HG03108 (cell line): ENCODE results near the gene CEP170B.

ENCODE experiments used
- ATAC-seq: cut with Tn5 transposase; IDR thresholded peaks from one replicate; pipeline ENCODE4 v1.9.1; 2021; ENCODE audit warnings: moderate library complexity; ENCODE audit not compliant: unreplicated experiment

Gene CEP170B

DNA sequence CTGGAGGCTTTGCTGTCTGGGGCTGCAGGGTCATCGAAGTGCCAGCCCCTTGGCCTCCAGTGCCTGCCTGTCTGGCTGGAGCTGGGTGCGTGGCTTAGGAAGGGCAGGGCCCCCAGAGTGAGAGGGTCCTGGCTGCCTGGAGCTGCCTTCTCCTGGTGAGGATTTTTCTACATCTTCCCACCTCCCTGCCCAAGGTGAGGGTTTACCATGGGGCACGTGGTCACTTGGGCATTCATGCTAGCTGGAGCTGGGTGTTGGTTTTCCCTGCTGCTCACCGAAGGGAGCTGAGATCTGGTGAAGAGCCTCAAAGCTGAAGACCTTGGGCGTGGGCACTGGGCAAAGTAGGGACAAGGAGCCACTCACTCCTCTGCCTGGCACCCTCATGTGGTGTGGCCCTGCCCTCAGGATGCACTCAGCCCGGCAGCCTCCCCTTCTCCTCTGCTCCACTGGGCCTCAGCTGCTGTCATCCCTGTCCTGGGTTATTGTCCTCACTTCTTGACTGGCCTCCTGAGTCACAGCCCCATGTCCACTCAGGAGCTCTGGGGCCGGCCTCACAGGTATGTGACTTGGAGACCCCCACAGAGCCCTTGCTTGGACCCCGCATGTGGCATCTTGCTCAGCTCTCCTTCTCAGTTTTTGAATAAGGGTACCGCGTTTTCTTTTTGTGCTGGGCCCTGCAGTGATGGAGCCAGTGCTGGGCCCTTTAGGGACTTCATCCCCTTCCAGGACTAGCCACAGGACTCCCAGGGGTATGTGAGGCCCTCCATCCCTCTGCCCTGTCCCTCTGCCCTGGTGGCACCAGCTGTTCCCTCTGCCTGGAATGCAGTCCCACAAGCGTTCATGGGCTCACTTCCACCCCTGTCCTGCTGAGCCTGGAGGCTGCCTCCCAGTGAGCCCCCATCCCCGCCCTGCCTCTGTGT is 1.6 kb downstream of the CEP170B start:
- ATAC-seq = no peak

- ATAC-seq = no peak
Measured at GRCh38 chr14:104867371-104868059, 2.4 kb downstream of the CEP170B start.

GRCh38 chr14:104868060-104868740 is 3.1 kb downstream of the CEP170B start:
- no peak for ATAC-seq

- no peak for ATAC-seq
Measured at GRCh38 chr14:104868811-104869572, 3.9 kb downstream of the CEP170B start.

DNA sequence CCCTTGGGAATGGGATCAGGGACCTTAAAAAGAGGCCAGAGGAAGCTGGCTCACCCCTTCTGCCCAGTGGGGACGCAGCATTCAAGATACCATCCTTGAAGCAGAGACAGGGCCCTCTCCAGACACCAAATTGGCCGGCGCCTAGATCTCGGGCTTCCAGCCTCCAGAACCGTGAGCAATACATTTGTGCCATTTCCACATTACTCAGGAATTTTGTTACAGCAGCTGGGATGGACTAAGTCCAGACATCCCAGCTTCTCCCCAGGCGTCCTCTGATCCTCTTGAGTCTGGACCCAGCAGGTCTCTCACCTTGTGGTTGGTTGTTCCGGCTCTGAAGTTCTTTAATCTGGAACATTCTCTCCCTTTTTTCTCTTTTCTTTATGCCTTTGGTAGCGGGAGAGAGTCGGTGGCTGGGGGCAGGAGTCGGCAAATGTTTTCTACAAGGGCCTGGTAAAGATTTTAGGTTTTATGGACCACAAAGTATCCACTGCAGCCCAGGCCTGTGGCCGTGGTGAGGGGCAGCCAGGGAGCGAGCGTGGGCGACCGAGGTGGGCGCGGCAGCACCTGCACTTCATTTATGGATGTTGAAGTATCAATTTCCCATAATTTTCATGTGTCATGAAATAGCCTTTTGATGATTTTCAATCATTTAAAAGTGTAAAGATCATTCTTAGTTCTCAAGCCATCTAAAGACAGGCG is 4.8 kb downstream of the CEP170B start:
- ATAC-seq = no peak

- ATAC-seq = no peak
Measured at GRCh38 chr14:104870368-104871144, 5.5 kb downstream of the CEP170B start.

GRCh38 chr14:104871145-104871655 is 6.1 kb downstream of the CEP170B start:
- ATAC-seq = no peak

- ATAC-seq = no peak
Measured at GRCh38 chr14:104871656-104872468, 6.8 kb downstream of the CEP170B start.

DNA sequence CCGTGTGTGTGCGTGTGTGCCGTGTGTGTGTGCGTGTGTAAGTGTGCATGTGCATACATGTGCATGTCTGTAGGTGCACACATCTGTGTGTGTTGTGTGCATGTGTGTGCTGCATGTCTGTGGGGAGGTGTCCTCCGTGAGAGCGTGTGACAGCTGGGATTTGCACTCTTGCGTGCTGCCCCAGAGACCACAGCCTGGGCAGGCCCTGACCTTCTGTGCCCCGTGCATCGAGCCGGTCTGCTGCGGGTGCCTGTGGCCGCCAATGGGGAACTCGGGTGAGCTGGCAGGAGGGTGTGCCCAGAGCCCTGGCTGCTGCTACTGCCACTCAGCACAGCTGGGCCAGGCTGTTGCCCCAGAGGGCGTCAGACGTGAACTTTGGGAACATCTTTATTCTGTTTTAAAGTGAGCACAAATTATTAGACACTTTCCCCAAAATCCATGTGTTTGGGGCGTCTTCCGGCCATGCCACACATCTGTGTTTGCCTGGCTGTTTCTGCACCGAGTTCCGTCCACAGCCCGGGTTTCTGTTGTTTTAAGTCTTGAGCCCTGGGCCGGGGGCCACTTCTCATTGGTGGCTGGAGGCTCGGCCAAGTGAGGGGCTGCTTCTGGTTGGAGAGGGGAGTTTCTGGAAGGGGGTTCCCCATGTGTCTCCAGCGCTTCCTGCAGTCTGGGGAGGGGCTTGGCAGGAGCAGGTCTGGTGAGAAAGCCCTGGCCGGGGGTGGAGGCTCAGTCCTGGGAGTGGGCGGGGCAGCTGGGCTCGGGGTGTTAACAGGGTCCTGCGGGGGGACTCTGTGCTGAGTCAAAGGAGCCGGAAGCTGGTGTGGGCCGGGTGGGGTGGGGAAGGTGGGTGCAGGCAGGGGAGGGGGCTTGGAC is 7.6 kb downstream of the CEP170B start:
- ATAC-seq = no peak

DNA sequence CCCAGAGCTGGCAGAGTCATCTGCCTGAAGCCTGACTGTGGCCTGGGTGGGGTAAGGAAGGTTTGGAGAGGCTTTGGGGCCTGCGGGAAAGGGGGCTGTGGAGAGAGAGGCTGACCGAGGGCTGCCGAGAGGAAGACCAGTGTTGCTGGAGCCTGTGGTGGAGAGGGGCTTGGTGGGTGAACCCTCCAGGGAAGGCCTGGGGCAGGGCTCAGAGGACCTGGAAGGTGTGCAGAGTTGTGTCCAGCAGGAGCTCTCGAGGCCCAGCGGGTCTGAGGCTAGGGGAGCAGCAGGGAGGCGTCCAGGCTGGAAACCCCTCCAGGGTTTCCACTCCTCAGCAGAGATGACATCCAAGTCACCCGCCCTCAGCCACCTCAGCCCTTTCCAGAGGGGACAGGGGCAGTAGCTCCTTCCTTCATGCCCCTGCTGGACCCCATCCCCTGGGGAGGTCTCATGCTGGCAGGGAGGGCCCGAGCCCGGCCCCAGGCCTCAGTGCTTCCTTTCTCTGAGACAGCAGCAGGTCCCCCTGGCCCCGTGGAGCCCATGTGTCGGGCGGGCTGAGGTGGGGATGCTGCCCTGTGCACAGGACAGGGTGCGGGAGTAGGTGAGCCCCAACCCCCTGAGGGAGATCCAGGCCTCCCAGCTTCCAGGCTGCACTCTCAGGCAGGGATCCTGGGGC is 8.4 kb downstream of the CEP170B start:
- no peak for ATAC-seq

DNA sequence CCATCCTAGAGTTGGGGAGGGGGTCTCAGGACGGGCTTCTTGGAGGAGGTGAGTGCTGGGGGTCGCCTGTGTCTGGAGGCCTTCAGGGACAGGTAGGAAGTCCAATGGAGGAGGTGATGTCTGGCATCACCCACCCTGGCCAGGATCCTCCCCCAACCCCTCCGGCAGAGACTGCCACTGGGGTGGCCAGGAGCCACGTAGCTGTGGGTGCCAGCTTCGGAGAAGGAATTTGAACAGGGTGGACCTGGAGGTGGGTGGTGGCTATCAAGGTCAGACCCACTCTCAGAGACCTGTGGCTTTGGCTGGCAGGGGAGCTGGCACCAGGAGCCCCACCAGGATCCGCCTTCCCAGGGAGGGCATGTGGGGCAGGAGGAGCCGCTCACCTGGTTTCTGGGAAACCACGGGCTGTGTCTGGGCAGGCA is 9.1 kb downstream of the CEP170B start:
- no peak for ATAC-seq

GRCh38 chr14:104874571-104875411 is 9.7 kb downstream of the CEP170B start:
- no peak for ATAC-seq

- no peak for ATAC-seq
Measured at GRCh38 chr14:104875412-104875751, 10.3 kb downstream of the CEP170B start.

- ATAC-seq = no peak
Measured at GRCh38 chr14:104875811-104876210, 10.7 kb downstream of the CEP170B start.

DNA sequence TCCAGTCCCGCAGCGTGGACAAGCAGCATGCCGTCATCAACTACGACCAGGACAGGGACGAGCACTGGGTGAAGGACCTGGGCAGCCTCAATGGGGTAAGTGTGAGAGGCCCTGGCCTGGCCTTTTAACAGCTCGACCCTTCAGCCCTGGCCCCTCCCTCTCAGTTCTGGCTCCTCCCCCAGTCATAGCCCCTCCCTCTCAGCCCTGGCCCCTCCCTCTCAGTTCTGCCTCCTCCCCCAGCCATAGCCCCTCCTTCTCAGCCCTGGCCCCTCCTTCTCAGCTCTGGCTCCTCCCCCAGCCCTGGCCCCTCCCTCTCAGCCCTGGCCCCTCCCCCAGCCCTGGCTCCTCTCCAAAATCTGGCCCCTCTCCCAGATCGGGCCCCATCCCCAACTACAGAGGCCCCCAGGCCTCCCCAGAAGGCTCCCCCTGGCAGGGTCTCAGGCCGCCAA is 11.2 kb downstream of the CEP170B start:
- ATAC-seq = no peak
